ENCODE measurements around the gene PHYKPL. TPM values are rescaled to one million over a fixed set of nuclear protein-coding genes. Genes with fewer than 3 reads are reported as not detected.
"Not testable (repeated sequence)": the region's sequence is repeated elsewhere in the genome, so short reads cannot be mapped to it uniquely, and the experiment has no call there.

Gene PHYKPL
- total RNA-seq, 1 donor from 2014 or later: 55.7 TPM

DNA sequence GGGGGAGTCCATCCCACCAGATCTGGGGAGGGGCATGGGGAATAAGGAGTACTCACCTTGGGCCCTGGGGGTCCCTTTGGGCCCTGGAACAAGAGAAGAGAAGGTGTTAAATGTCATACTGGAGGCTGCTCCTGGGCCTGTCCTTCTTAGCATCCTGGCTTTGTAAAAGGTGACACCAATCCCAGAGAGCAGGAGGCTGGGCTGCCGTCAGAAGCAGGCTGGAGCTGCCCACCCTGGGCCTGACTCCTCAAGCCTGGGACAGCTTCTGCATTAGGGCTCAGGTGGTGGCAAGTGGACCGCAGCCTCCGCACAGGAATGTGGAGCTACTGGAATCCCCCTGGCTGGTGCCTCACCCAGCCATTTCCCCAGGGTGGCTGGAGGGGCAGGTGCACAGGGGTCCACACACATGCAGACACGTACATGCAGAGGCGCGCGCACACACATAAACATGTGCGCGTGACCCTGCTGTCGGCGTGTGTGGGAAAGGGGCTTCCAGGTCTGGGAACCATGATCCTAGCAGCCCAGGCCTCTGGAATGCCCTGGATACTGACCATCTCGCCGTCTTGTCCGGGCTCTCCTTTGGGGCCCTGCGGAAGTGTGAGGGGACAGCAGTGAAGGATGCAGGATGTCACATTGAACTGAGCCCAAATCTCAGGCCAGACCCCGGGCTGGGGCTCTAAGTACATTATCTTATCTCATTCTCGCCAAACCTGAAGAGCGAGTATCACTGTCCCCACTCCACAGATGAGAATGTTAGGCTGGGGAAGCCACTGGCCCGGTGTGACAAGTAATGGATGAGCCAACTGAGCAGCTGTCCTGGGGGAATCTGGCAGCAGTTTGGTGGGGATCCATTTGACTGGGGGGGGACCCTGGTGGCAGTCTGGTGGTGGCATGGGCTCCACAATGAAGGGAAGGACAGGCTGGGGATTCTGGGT, 29.3 kb upstream of the PHYKPL start:
- no peak for DNase-seq (ENCODE audit: low read depth, low spot score)
- Mint-ChIP-seq H3K4me1 (no peaks in the 10 kb centered on the region), H3K36me3 (ENCODE audit: low read depth) (peaks cover 2% of the 10 kb centered on the region), H3K4me3 (no peak overlapping the region), H3K27ac (ENCODE audit: unreplicated experiment) (peak overlapping the region; percentile 43), H3K9me3 (no peaks in the 10 kb centered on the region), H3K27me3 (ENCODE audit: low read depth) (no peaks in the 10 kb centered on the region)
- no peak for TF ChIP-seq CTCF (conservative IDR thresholded peaks at IDR 0.05)

- Mint-ChIP-seq H3K4me1 (no peaks in the 10 kb centered on the region), H3K27me3 (ENCODE audit: low read depth) (no peaks in the 10 kb centered on the region), H3K9me3 (no peaks in the 10 kb centered on the region), H3K36me3 (ENCODE audit: low read depth) (peaks cover 2% of the 10 kb centered on the region), H3K27ac (ENCODE audit: unreplicated experiment) (peak overlapping the region; percentile 19), H3K4me3 (no peak overlapping the region)
- DNase-seq (ENCODE audit: low read depth, low spot score): no peak
- no peak for TF ChIP-seq CTCF (conservative IDR thresholded peaks at IDR 0.05)
Measured at GRCh38 chr5:178259623-178260536, 27.3 kb upstream of the PHYKPL start.

DNA sequence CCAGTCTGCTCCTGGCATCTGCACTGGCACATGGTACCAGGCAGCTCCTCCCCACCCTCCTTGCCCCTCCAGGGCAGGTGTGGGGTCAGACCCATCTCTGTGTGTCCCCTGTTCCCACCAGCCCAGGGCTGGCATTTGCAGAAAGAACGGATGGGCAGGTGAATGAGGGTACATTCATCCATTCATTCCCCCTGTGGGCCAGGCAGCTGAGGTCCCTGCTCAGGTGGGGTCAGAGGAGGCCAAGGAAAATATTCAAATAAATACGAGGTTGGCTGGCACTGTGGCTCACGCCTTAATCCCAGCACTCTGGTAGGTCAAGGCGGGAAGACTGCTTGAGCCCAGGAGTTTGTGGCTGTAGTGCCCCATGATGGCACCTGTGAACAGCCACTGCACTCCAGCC, 25.0 kb upstream of the PHYKPL start:
- Mint-ChIP-seq H3K36me3 (ENCODE audit: low read depth) (peaks cover 1% of the 10 kb centered on the region), H3K9me3 (no peaks in the 10 kb centered on the region), H3K4me1 (no peaks in the 10 kb centered on the region), H3K27me3 (ENCODE audit: low read depth) (no peaks in the 10 kb centered on the region), H3K4me3 (no peak overlapping the region), H3K27ac (ENCODE audit: unreplicated experiment) (no peak overlapping the region)
- DNase-seq (ENCODE audit: low read depth, low spot score): no peak
- no peak for TF ChIP-seq CTCF (conservative IDR thresholded peaks at IDR 0.05)

DNA sequence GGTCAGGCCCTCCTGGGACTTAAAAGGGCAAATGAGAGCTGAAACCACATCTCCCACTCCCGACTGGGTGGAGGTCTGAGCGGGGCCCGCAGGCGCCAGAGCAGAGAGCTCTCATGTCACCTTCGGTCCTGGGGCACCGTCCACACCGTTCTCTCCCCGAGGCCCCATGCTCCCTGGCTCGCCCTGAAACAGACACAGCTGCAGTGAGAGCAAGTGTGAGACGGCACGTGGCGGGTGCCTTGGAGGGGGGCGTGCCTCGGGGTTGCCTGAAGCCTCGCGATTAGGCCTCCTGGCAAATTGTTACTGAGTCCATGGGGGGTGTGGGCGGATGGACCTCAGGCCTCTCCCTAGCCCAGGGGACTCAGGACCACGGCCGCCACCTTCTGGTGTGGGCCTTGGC, 24.1 kb upstream of the PHYKPL start:
- no peaks in the 10 kb centered on the region for H3K9me3 Mint-ChIP-seq
- H3K36me3 Mint-ChIP-seq (ENCODE audit: low read depth): no peaks in the 10 kb centered on the region
- H3K27ac Mint-ChIP-seq (ENCODE audit: unreplicated experiment): no peak overlapping the region
- no peaks in the 10 kb centered on the region for H3K27me3 Mint-ChIP-seq (ENCODE audit: low read depth)
- DNase-seq (ENCODE audit: low read depth, low spot score): no peak
- no peak for TF ChIP-seq CTCF (conservative IDR thresholded peaks at IDR 0.05)
- no peak overlapping the region for H3K4me3 Mint-ChIP-seq
- no peaks in the 10 kb centered on the region for H3K4me1 Mint-ChIP-seq

DNA sequence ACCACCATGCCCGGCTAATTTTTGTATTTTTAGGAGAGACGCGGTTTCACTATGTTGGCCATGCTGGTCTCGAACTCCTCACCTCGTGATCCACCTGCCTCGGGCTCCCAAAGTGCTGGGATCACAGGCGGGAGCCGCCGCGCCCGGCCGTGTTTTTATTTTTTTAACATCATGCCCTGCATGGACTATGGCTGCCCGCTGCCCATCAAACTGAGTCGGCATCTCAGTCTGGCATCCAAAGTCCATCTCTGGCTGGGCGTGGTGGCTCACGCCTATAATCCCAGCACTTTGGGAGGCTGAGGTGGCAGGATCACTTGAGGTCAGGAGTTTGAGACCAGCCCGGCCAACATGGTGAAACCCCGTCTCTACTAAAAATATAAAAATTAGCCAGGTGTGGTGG, 21.0 kb upstream of the PHYKPL start:
- H3K9me3 Mint-ChIP-seq; H3K27me3 Mint-ChIP-seq (ENCODE audit: low read depth); H3K4me1 Mint-ChIP-seq; H3K4me3 Mint-ChIP-seq; H3K36me3 Mint-ChIP-seq (ENCODE audit: low read depth); H3K27ac Mint-ChIP-seq (ENCODE audit: unreplicated experiment); DNase-seq (ENCODE audit: low read depth, low spot score): not testable (repeated sequence)
